Measurements from ENCODE around the gene CHD6.

The CHD6 gene

GRCh38 chr20:41406353-41406752, 211.8 kb downstream of the CHD6 start:
- TF ChIP-seq ZNF274 (IDR thresholded peaks at IDR 0.05; ENCODE audit: low read depth, low read length) = no peak
- no peak overlapping the region for H3K4me3 ChIP-seq (ENCODE audit: low read length)

DNA sequence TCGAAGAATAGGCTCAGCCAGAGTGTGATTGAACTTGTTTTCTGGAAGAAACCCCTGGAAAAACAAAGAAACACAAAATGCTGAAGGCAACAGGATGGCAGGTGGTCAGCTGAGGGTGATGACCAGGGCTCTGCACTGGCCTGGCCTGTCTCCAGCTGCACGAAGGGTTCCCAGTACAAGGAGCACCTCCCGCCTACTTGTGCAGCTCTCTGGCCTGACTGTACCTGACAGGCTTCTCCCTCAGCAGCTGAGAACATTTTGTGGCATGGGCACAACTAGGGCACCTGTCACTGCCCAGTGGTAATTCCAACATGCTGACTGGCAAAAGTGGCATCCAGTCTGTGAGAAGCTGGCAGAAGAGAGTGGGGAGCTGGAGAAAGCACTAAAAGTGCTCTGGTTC, 212.7 kb downstream of the CHD6 start:
- H3K4me3 ChIP-seq (ENCODE audit: low read length) = no peak overlapping the region
- TF ChIP-seq ZNF274 (IDR thresholded peaks at IDR 0.05; ENCODE audit: low read depth, low read length) = no peak

DNA sequence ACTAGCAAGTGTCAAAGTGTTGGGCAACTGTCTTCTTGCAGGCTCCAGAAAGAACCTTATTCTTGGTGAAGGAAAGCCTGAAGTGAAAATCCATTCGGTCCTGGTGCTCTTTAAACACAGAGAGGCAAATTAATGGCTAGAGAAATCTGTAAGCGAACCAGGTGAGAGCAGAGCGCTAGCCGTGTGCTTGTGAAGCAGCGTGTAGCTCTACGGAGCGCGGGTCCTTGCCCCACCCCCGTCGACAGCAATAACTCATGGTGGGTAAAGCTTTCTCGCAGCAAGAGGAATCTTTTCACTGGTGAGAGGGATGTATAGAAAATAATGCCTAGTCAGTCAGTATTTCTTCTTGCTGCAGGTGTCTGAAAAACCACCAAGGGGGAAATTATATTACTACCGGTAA, 214.6 kb downstream of the CHD6 start:
- TF ChIP-seq ZNF274 (IDR thresholded peaks at IDR 0.05; ENCODE audit: low read depth, low read length) = no peak
- no peak overlapping the region for H3K4me3 ChIP-seq (ENCODE audit: low read length)

DNA sequence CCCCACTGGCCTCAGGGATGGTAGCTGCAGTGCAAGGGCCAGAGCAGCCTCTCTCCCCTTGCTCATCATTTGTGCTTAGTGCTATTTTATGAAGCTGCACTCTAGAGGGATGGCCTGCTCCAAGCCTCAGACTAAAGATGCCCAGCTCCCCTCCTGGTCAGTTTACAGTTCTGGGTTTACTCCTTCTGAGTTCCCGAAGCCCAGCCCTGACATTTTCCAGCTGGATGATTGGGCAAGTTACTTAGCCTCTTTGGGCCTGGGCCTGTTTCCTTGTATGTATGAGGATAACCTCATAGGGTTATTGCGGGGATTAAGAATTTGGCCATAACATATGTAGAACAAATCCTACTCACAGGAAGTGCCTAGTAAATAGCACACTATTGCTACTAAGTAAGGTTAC, 219.8 kb downstream of the CHD6 start:
- no peak overlapping the region for H3K4me3 ChIP-seq (ENCODE audit: low read length)
- TF ChIP-seq ZNF274 (IDR thresholded peaks at IDR 0.05; ENCODE audit: low read depth, low read length) = no peak

GRCh38 chr20:41395667-41396664, 222.2 kb downstream of the CHD6 start:
- TF ChIP-seq ZNF274 (IDR thresholded peaks at IDR 0.05; ENCODE audit: low read depth, low read length) = no peak
- no peak overlapping the region for H3K4me3 ChIP-seq (ENCODE audit: low read length)

DNA sequence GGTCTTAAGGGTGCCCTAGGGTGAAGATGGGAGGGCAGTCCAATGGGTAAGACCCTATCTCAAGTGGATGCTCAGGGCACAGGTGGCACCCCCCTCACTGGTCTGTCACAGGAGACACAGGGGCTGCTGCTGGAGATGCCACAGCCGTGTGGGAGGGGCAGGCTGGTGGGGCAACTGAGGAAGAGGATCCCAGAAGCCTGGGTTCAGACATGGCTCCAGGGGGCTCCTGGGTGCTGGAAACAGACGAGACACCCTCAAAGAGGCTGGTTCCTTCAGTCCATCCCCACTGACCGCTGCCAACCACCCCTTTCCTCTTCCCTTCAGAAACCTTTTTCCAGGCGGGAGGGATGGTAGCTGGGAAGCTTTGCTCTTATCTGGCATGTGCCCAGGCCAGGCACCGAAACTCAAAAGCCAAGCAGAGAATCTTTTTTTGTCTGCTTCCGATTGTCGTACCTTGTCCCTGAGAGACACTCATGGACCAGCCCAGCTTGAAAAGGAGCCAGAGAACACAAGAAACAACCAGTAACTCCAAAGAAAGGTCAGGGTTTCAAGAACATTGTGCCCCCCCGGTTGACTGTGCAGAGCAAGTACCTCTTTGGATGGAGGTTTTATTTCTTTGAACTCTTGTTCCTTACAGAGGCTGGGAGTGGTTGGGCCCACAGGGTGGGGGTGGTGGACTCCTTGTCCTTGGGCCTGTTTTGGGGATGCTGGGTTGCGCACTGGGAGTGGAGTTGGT, 223.1 kb downstream of the CHD6 start:
- TF ChIP-seq ZNF274 (IDR thresholded peaks at IDR 0.05; ENCODE audit: low read depth, low read length) = no peak
- no peak overlapping the region for H3K4me3 ChIP-seq (ENCODE audit: low read length)

DNA sequence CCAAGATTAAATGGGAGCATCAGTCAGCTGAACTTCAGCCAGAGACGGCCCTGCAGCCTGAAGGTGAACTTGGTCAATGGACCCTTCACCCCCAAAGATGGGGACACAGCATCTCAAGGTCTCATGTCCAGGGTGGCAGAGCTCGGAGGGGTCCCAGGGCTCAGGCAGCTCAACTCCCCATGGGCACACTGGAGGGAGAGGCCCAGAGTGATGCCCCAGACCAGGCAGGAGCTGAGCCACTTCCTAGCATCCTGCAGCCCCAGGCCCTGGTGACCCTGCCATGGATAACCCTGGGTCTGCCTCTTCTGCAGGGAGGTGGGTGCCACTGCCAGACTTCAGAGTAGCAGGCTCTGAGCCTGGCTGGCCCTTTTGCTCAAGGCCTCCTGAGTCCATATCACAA, 224.1 kb downstream of the CHD6 start:
- TF ChIP-seq ZNF274 (IDR thresholded peaks at IDR 0.05; ENCODE audit: low read depth, low read length) = no peak
- no peak overlapping the region for H3K4me3 ChIP-seq (ENCODE audit: low read length)

DNA sequence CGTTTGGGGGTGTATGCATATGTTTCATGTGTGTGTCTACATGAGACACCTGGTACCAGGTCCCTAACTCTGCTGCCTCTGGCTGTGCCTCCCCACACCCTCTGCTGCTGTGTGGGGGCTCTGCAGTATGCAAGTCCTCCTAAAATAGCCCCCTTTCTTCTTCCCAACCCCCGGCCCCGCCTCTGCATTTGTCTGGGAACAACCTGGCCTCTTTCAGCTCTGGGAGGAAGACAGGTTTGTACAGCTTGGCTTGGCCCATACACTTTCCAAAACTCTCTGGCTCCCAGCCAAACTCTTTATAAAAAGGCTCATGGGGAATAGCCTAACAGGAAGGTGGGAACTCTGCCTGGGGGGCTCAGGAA, 224.5 kb downstream of the CHD6 start:
- no peak for TF ChIP-seq ZNF274 (IDR thresholded peaks at IDR 0.05; ENCODE audit: low read depth, low read length)
- H3K4me3 ChIP-seq (ENCODE audit: low read length) = no peak overlapping the region

- no peak for TF ChIP-seq ZNF274 (IDR thresholded peaks at IDR 0.05; ENCODE audit: low read depth, low read length)
- H3K4me3 ChIP-seq (ENCODE audit: low read length) = no peak overlapping the region
Observed at GRCh38 chr20:41392871-41393704, 225.1 kb downstream of the CHD6 start.

DNA sequence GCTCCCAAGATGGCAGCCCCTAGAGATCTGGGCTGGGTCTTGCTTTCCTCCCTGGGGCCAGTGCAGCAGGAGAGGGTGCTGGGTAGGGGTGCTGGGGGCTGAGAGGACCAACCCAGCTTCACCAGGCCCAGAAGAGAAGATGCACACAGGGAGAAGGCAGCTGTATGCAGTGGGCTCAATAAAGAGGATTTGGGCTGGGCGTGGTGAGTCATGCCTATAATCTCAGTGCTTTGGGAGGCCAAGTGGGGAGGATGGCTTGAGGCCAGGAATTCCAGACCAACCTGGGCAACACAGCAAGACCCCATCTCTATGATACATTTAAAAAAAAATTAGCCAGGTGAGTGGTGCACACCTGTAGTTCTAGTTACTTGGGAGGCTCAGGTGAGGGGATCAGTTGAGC, 225.9 kb downstream of the CHD6 start:
- TF ChIP-seq ZNF274 (IDR thresholded peaks at IDR 0.05; ENCODE audit: low read depth, low read length) = no peak
- H3K4me3 ChIP-seq (ENCODE audit: low read length) = no peak overlapping the region

DNA sequence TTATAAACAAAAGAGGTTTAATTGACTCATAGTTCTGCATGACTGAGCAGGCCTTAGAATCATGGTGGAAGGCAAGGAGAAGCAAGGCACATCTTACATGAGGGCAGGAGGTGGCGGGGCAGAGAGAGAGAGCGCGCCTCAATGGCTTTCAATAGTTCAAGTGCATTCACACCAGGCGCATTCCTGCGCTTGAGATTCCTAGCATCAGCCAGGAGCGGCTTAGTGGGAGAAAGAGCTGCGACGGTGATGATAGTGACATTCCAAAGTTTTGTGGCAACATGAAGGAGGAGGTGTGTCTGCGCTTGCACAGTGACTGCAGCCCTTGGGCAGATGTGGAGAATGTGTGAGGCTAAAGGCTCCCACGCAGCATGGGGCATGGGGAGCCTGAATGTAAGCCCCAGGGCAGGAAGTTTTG, 226.6 kb downstream of the CHD6 start:
- H3K4me3 ChIP-seq (ENCODE audit: low read length) = no peak overlapping the region
- no peak for TF ChIP-seq ZNF274 (IDR thresholded peaks at IDR 0.05; ENCODE audit: low read depth, low read length)

DNA sequence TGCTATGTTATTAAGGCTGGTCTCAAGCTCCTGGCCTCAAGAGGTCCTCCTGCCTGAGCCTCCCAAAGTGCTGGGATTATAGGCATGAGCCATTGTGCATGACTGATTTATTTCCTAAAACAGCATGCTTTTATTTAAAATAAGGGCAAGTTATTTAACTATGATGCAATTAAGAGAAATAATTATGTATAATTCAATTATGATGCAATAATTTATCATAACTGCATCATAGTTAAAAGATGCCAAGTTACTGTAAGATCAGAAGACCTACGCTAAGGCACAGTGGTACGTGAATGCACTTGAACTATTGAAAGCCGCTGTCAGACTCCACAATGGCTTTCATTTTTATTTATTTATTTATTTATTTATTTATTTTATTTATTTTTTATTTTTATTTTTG, 227.3 kb downstream of the CHD6 start:
- TF ChIP-seq ZNF274 (IDR thresholded peaks at IDR 0.05; ENCODE audit: low read depth, low read length) = no peak
- H3K4me3 ChIP-seq (ENCODE audit: low read length) = no peak overlapping the region

- TF ChIP-seq ZNF274 (IDR thresholded peaks at IDR 0.05; ENCODE audit: low read depth, low read length) = no peak
- H3K4me3 ChIP-seq (ENCODE audit: low read length) = no peak overlapping the region
Observed at GRCh38 chr20:41387444-41387851, 230.7 kb downstream of the CHD6 start.

All from GM08714 (cell line).